DMS53 (cell line): ENCODE data around the gene PPP1R12B.
"Not testable (repeated sequence)": the region's sequence is repeated elsewhere in the genome, so short reads cannot be mapped to it uniquely, and the experiment has no call there.

ENCODE experiments used
- DNase-seq: peaks from one replicate; lab custom pipeline; 2025; lab: John Stamatoyannopoulos, UW

PPP1R12B gene

DNA sequence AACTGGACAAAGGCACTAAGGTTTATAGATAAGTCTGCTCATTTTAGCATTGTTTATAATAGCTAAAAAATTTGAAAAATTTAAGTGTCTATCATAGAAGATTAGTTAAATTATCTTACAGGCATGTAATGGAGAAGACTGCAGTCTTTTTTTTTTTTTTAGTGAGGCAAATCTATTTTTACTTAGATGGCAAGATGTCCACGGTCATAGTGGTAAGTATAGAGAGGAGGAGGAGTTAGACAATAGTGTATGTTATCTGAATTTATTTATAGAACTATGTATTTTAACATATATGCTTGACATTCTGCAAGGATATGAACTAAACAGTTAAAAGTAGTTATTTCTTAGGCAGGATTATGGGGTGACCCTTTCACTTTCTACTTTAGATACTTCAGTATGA, 212.7 kb downstream of the PPP1R12B start:
- DNase-seq: no peak

DNA sequence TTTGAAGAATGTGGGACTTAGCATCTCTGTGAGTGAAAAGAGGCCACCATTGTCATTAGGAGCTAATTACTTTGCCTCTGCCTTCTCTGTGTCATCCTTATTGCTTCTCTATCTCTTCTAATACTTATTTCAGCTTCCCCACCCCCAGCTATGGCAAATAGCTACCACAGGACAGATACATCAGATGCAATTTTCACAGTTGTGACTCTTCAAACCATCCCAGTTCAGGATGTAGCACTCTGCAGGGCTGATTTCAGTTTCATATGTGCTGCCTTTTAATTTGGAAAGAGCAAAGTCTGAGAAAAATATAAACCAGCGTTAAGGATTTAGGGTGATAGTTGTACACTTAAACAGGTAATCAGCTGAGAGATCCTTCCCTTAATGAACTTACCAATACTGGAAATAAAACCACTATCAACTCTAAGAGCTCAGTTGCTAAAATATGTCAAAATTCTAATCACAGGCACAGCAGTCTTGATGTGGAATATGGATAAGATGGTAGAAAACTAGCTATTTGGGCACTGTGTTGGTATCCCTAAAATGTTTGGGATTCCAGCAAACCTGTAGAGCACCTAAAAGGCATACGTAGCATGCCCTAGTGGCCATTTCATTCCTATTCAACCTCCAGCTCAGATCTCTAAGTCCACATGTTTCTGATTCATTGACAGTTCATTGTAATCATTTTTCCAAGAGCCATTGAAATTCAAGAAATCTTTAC, 213.4 kb downstream of the PPP1R12B start:
- DNase-seq: no peak

DNA sequence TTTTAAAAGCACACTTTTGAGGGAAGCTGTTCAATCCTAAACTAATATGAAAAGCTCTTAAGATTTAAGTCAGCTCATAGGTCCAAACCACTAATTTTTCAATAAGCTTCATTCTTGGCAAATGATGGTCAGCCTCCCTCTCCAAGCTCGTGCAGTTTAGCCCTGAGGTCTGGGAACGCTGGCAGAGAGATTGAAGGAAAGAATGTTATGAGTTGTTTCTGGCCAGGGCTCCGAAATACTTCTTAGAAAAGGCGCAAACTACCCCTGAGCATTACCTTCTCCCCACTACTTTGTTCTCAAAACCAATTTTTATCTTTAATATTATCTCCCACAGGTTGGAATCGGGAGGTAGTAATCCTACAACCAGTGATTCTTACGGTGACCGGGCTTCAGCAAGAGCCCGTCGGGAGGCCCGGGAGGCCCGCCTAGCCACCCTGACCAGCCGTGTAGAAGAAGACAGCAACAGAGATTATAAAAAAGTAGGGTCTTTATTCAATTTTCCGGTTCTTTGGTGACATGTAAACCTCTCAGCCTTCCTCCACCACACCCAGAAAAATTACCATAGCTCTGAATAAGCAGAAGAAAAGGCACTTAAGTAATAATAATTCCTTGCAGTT, 214.1 kb downstream of the PPP1R12B start:
- DNase-seq: no peak

DNA sequence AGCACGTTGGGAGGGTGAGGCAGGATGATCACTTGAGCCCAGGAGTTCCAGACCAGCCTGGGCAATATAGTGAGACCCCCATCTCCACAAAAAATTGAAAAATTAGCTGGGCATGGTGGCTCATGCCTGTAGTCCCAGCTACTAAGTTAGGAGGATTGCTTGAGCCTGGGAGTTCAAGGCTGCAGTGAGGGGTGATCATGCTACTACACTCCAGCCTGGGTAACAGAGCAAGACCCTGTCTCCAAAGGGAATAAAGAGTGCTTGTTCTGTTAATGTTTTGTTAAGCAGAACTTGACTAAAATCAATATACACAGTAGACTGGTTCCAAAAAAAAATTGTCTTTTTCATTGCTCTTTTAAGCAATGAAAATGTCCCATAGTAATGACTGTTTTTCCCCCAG, 215.3 kb downstream of the PPP1R12B start:
- DNase-seq: no peak

DNA sequence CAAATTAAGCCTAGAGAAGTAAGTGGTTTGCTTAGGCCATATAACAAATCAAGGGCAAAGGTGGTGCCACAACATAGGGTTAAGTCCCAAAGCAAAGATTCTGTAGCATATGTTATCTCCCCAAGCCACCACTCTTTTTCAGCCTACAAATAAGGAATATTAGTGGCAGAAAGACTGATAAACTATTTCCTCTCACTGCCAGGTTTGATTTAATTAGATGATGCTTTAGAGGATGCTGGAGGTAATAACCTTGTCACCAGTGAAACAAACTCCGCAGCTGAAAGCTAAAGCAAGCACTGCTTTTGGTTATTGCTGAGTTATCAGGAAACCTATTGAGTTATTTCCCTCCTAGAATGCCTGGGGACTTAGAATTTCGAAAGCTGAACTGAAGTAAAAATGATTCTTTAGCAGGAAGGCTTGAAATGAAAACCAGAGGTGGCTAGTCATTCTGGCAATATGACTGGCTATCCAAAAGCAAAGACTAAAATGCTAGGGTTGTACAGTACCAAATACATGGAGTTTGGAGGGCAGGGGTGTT, 216.5 kb downstream of the PPP1R12B start:
- DNase-seq: no peak

DNA sequence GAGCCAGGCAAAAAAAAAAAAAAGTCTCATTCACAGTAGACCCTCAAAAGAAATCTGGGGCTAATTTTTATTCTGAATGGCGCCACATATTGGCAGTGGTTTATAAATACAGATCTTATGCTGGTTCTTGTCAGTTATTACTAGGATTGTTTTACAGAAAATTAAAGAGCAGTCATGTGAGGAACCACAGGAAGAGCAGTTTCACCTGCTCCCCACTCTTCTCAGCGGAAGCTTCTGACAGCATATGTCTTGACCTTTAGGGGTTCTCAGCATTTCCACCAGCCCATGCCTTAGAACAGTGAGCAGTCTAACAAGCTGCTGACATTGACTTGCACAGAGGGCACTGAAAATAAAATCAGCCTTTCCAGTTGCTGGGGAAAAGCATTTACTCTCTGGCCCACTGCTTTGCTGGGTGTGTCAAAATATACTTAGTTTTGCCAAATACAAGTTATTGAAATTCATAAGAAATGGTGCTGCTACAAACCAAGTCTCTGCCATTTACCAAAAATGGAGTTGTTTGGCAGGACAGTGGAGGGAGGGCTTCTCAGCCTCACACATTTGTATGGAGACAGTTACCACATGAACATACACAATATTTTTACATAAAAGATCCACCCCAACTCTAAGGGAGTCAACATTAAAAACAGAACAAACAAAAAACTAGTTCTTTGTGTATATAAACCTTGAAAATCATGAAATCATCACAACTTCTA, 217.5 kb downstream of the PPP1R12B start:
- no peak for DNase-seq

DNA sequence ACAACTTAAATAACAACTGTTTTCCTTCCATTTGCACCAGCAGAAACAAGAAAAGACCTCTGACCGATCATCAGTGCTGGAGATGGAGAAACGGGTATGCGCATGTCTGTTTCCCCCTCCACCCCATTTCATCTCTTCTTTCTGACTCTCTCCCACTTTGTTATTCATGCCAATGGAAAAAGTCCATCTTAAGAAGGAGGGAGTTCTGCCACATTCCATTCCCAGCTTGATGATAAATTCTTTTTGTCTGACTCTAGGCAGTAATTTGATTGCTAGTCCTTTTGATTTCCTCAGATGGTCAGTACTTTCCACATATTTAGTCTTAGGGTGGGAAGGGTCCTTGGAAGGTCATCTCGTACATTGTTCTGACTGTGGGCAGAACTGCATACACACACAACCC, 219.2 kb downstream of the PPP1R12B start:
- no peak for DNase-seq

DNA sequence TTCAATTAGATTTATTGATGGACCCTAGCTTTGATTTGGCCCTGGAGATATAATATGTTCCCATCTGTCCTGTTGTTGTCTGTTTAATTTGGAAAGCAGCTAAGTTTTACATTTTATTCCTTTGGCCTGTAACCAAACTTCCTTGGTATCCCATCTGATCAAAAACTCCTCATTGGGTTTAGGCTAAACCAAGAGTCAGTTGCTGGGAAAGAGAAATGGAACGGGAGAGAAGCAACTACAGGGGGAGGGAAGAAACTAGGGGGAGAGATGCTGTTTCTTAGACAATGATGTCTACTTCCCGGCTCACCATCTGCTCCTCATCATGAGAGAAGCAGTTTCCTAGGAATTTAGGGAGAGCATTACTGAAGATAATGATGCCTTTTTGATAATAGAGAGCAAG, 219.9 kb downstream of the PPP1R12B start:
- no peak for DNase-seq

DNA sequence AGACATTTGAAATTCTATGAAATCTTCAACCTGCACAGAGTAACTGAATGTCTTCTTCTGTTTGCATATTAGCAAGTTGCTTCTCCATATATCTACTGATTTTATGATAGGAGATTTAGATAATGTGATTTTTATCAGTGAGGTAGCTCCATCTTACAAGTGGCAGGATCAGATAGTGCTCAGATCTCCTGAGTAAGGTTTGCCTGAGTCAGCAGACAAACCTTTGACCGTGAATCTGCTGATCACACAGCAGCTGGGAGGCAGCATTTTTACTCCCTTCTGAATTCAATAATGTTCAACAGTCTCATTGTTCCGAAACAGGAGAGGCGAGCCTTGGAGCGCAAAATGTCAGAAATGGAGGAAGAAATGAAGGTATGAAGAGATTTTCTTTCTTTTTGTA, 220.3 kb downstream of the PPP1R12B start:
- DNase-seq: no peak

DNA sequence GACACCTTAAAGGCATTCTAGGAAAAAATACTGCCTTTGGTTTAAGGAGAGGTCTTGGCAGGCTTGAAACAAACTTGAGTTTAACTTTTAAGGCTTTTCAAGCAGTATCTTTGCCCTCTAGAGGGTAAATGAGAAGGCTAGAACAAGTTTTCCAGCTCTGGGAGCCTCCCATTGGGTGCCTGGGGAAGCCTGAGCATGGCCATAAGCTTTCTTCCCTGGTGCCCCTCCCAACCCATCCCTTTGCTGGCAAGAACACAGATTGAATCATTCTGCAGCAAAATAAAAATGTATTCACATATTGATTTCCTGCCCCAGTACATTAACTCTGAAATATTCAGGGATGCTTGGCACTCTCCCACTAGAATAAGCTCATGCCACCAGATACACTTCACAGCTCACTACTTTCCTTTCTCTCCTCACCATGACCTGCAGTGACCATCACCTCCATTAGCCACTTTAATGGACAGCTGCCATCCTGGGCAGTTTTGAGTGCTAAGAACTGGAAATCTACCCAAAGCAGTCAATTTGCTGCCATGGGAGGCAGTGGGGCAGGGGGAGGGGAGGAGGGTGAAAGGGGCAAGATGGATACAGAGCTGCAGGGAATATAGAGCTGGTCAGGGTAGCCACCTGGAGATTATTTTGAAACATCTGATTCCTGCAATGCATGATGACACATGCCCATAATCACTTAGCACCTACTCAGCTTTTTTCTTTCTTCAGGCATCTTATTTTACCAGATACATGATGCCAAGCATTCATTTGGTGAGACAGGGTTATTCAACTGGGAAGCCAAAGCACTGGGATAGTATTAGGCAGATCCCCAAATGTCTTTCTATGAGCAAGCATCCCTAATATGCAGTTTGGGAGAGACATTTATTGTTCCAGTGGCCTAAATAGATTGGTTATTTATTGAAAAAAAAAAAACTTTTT, 221.2 kb downstream of the PPP1R12B start:
- DNase-seq: no peak

DNA sequence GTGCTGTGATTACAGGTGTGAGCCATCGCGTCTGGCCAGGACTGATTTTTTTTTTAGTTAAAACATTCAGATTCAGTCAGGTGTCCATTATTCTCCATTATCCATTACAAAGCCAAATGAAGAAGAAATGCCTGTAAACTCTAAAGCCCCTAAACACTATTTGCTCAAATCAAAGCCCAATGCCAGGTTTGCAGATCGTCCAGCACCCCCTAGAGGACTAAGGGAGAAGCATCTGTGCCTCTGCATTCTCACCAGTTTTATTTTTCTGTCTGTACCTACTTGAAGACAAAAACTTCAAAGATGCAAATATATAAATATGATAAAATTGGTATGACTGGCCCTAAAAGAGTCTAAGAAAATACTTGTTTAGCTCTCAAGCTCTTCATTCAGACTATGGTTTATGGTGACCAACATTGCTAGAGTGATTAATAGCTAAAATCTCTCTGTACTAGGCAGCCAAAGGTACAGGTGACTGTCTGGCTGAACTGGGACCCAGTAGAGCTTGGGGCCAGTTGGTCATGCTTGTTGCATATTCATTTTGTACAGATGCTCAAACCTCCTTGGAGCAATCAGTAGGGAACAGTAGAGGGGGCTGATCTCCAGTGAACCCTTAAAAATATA, 223.3 kb downstream of the PPP1R12B start:
- DNase-seq: peak; percentile 74

DNA sequence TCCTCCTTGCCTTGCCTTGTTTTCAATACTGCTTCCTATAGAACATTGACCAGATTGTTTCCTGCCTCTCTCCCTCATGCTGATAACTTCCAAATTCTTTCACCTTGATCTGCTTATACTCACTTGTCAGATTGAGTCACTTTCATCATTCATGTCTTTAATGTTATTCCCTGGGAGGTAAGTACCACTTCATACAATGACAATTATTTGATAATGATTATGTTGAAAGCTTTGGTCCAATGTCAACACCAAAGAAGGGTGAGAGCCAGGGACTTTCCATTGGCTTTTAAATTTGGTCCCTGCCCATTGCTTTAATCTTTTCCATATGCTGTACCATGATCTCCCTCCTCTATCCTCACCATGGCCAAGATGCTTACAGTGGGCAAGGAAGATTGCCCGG, 224.4 kb downstream of the PPP1R12B start:
- no peak for DNase-seq

DNA sequence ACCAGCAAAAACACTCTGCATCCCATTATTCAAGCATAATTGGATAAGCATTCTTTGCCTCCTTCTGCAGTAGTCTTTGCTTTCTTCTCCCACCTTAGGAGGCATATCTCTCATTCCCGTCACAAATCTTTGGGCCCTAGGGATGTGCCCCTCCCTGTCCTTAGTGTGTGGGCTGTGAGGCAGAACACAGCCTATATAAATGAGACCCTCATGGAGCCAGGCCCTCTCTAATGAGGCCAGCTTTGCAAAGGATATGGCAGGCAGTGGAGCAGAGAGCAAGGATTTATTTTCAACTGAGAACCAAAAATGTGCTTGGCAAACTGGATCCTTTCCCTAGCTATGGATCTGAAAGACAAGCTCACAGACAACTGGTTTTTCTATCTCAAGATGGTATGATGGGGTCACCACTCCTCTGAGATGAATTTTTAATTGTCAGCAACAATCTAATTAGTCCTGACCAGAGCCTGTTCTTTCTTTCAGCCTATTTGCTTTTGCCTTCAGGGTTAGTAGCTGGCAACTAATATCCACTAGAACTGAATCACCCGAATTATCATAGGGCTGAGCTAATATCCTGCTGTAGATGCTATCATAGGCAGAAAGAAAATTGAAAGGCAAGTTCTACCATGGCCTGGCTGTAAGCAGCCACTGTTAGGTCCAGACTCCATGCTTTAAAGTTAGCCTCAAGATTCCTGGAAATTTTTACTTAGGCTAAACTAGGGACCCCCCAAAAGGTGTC, 227.6 kb downstream of the PPP1R12B start:
- no peak for DNase-seq

DNA sequence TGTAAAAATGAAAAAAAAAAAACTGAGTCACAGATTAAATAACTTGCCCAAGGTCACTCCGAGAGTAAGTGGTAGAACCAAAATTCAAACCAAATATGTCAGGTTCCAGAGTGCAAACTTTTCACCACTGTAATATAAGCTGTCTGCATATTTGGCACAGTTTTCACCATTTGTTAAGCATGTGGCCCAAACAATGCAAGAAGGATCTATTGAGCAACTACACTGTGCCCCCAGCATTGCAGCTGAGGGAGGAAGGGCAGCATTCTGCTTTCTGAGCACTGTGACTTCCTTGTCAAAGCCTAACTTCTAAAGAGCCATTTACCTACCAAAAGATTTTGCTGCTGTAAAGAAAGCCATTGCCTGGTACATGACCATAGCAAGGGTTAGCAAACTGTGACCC, 228.3 kb downstream of the PPP1R12B start:
- no peak for DNase-seq

DNA sequence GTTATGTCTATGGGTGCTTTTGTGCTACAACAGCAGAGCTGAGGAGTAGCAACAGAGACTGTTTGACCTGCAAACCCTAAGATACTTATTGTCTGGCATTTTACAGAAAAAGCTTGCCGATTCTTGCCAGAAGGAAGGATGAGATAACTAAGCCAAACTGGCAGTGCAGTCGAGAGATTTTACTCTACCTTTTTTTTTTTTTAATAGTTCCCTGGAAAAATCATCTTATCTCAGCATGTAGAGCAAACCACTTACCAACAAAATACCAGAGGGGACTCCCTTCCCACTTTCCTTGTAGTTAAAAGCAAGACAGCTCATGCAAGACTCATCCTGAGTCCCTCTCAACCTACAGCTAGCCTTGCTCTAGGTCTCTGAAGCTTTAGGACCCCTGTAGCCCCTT, 228.9 kb downstream of the PPP1R12B start:
- DNase-seq: no peak

DNA sequence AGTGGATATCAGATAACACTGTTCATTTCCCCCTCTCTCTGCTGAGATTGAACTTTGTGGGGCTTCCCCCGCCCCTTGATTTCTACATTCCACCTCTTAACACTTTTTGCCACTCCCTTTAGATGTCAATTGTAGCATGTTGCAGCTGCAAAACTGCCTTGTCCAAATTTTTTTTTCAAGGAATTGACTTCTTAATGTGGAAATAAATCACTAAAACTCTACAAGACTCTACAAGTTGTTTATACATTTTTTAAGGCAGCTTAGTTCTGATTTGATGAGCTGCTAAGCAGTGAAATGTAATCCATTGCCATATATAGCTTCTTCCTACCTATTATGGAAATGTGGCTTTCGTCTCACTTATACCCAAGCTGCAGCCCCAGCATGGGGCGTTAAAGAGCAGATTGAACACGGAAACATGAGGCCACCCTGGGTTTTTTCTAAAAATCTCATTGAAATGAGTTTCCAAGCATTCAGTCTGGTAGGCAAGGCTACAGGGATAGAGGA, 229.6 kb downstream of the PPP1R12B start:
- DNase-seq: no peak

DNA sequence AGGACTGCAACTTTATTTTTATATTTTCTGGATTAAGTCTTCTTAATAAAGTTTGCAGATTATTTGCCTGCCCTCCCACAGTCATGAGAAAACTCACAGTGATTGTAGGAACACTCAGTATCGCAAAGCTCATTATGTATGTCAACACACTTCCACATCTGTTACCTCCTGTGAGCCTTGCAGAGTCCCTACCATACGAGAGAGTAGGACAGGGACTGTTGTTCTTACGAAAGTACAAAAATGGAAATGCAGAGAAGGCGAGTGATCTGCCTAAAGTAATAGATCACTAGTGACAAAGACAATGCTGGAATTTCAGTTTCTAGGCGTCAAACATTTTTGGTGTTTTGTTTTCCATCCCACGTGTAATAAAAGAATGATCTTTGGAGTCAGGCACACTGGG, 230.1 kb downstream of the PPP1R12B start:
- no peak for DNase-seq

DNA sequence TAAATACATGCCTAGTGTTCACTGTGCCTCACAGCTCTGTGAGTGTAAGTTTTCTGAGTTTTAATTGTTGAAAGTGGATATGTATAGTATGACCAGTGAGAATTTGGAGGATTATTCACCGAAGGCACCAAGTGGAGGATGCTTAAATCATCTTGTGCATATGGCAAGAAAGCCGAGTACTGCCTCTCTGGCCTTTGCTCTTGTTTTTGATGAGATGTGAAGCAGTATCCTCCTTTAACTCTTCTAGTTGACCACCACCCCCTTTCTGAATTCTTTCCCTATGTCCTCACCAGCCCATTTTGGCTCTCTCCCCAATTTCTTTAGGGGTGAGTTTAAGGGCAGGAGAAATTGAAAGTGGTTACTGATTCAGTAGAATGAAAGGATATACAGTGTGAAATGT, 231.3 kb downstream of the PPP1R12B start:
- DNase-seq: no peak

DNA sequence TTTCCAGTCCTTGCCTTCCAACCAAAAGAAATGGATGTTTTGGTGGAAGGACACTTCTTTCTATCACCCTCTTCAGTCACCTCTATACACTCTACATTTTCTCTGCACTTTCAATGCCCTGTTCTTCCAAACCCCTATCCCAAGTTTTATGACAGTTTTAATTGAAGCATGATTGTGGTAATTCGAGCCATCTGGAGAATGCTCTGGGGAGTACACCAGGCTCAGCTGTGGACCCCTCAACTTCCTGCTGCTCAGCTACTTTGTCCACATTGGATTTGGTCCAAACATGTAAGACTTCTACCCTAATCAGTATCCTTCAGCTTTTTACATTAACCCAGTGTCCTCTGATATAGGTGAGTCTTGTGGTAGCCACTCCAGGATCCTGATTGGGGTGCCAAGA, 232.1 kb downstream of the PPP1R12B start:
- no peak for DNase-seq

DNA sequence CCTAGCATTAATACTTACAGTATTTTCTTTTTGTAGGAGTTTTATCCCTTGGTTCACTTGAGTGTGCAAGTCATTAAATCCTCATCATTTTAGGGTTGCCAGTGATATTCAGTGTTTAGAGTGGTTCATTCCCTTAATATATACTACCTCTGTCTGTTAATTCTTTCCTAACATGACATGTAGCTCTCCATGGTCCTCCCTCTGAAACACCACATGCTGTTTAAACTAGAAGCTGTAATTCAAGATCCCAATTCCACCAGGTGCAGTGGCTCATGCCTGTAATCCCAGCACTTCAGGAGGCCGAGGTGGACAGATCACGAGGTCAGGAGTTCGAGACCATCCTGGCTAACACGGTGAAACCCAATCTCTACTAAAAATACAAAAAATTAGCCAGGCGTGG, 233.9 kb downstream of the PPP1R12B start:
- DNase-seq: not testable (repeated sequence)
